H1 (cell line): ENCODE data around the gene SSC5D. TPM values are rescaled to one million over a fixed set of nuclear protein-coding genes. Genes with fewer than 3 reads are reported as not detected.

Experiments
- polyA plus RNA-seq, 7 experiments: library from polyadenylated mRNA; depleted of rRNA in 3 of 7; stranded (reverse) in 5 of 7; unstranded in 2 of 7; fragments of >200 nt in 5 of 7; fragments of 200-250 nt in 2 of 7; gene quantifications; 1 replicate in 5 of 7; 2 replicates in 1 of 7; 4 replicates in 1 of 7; pipeline versions ENCODE4 v1.2.1 to v1.2.3, GENCODE V29; 2011 to 2013; ENCODE audit warnings: missing spikeins in 2 of 7, mixed read lengths in 2 of 7
- total RNA-seq: library from RNA; stranded (reverse); fragmentation: NEBNext Ultra II Directional; extraction: Animal tissue kit (Norgen Biotek cat#: 25700); gene quantifications from 2 replicates; pipeline ENCODE4 v1.2.1, GENCODE V29; 2021

Gene SSC5D
- total and polyA plus RNA-seq, 2 of the 8 experiments (the other 6 are each of a cell fraction or from before 2014, with no cell fraction given): 0.39 to 1.7 TPM

Other genes with a start within 250 kb of the SSC5D start
- gene PPP6R1, start 229.4 kb upstream of the SSC5D start, total RNA-seq: 74.4 and 75.6 TPM in 2 replicates
- 36.4 and 52.5 TPM in 2 replicates for gene PPP6R1, start 229.4 kb upstream of the SSC5D start, polyA plus RNA-seq (2011; rRNA removed)
- 63.4 and 68.8 TPM in 2 replicates for gene HSPBP1, start 208.3 kb upstream of the SSC5D start, total RNA-seq
- 100 and 111 TPM in 2 replicates for gene HSPBP1, start 208.3 kb upstream of the SSC5D start, polyA plus RNA-seq (2011; rRNA removed)
- 32.7 and 33.6 TPM in 2 replicates for gene BRSK1, start 204.4 kb upstream of the SSC5D start, total RNA-seq
- 27.6 and 55.2 TPM in 2 replicates for gene BRSK1, start 204.4 kb upstream of the SSC5D start, polyA plus RNA-seq (2011; rRNA removed)
- gene TMEM150B, start 163.1 kb upstream of the SSC5D start, total RNA-seq: 0.88 and 0.91 TPM in 2 replicates
- gene TMEM150B, start 163.1 kb upstream of the SSC5D start, polyA plus RNA-seq (2011; rRNA removed): 0.41 and 0.46 TPM in 2 replicates
- 31.5 and 33.4 TPM in 2 replicates for gene KMT5C, start 148.6 kb upstream of the SSC5D start, total RNA-seq
- 24.9 and 59.4 TPM in 2 replicates for gene KMT5C, start 148.6 kb upstream of the SSC5D start, polyA plus RNA-seq (2011; rRNA removed)
- 6.4 and 6.5 TPM in 2 replicates for gene COX6B2, start 133.7 kb upstream of the SSC5D start, total RNA-seq
- 4.9 and 12.2 TPM in 2 replicates for gene COX6B2, start 133.7 kb upstream of the SSC5D start, polyA plus RNA-seq (2011; rRNA removed)
- gene GARIN5B, start 125.2 kb upstream of the SSC5D start, total RNA-seq: not detected in 2 replicates
- gene GARIN5B, start 125.2 kb upstream of the SSC5D start, polyA plus RNA-seq (2011; rRNA removed): 0.03 and 0.05 TPM in 2 replicates
- 1.6 and 2.8 TPM in 2 replicates for gene IL11, start 118.0 kb upstream of the SSC5D start, total RNA-seq
- gene IL11, start 118.0 kb upstream of the SSC5D start, polyA plus RNA-seq (2011; rRNA removed): 1.7 and 2.7 TPM in 2 replicates
- gene TMEM190, start 111.6 kb upstream of the SSC5D start, total RNA-seq: 1.4 TPM in 1 of 2 replicates, not detected in the other
- gene TMEM190, start 111.6 kb upstream of the SSC5D start, polyA plus RNA-seq (2011; rRNA removed): 1.6 and 4.5 TPM in 2 replicates
- gene TMEM238, start 104.1 kb upstream of the SSC5D start, total RNA-seq: 3.8 and 3.9 TPM in 2 replicates
- 0.49 and 0.53 TPM in 2 replicates for gene TMEM238, start 104.1 kb upstream of the SSC5D start, polyA plus RNA-seq (2011; rRNA removed)
- gene RPL28, start 102.5 kb upstream of the SSC5D start, total RNA-seq: 2,123 and 2,232 TPM in 2 replicates
- 6,692 and 8,402 TPM in 2 replicates for gene RPL28, start 102.5 kb upstream of the SSC5D start, polyA plus RNA-seq (2011; rRNA removed)
- gene UBE2S, start 80.6 kb upstream of the SSC5D start, total RNA-seq: 398 and 402 TPM in 2 replicates
- gene UBE2S, start 80.6 kb upstream of the SSC5D start, polyA plus RNA-seq (2011; rRNA removed): 466 and 530 TPM in 2 replicates
- gene SHISA7, start 45.1 kb upstream of the SSC5D start, total RNA-seq: 0.98 and 1.0 TPM in 2 replicates
- 0.76 and 1.1 TPM in 2 replicates for gene SHISA7, start 45.1 kb upstream of the SSC5D start, polyA plus RNA-seq (2011; rRNA removed)
- 96.9 and 106 TPM in 2 replicates for gene ISOC2, start 26.8 kb upstream of the SSC5D start, total RNA-seq
- gene ISOC2, start 26.8 kb upstream of the SSC5D start, polyA plus RNA-seq (2011; rRNA removed): 152 and 195 TPM in 2 replicates
- gene C19orf85, start 23.7 kb upstream of the SSC5D start, total RNA-seq: 3.2 and 3.6 TPM in 2 replicates
- gene C19orf85, start 23.7 kb upstream of the SSC5D start, polyA plus RNA-seq (2011; rRNA removed): 2.2 and 3.3 TPM in 2 replicates
- gene ZNF628, start 11.8 kb upstream of the SSC5D start, total RNA-seq: 10.8 and 12.9 TPM in 2 replicates
- gene ZNF628, start 11.8 kb upstream of the SSC5D start, polyA plus RNA-seq (2011; rRNA removed): 1.7 and 4.5 TPM in 2 replicates
- 69.1 and 71.2 TPM in 2 replicates for gene NAT14, start 3.2 kb upstream of the SSC5D start, total RNA-seq
- 47.1 and 79.5 TPM in 2 replicates for gene NAT14, start 3.2 kb upstream of the SSC5D start, polyA plus RNA-seq (2011; rRNA removed)
- 3.9 and 4.1 TPM in 2 replicates for gene SBK2, start 48.7 kb downstream of the SSC5D start, total RNA-seq
- gene SBK2, start 48.7 kb downstream of the SSC5D start, polyA plus RNA-seq (2011; rRNA removed): 3.2 and 7.4 TPM in 2 replicates
- 0.76 and 0.94 TPM in 2 replicates for gene SBK3, start 57.1 kb downstream of the SSC5D start, total RNA-seq
- gene SBK3, start 57.1 kb downstream of the SSC5D start, polyA plus RNA-seq (2011; rRNA removed): 1.5 and 2.8 TPM in 2 replicates
- 18.9 and 19.0 TPM in 2 replicates for gene ZNF579, start 92.4 kb downstream of the SSC5D start, total RNA-seq
- 10.0 and 16.4 TPM in 2 replicates for gene ZNF579, start 92.4 kb downstream of the SSC5D start, polyA plus RNA-seq (2011; rRNA removed)
- gene FIZ1, start 111.1 kb downstream of the SSC5D start, total RNA-seq: 17.6 and 18.5 TPM in 2 replicates
- 9.1 and 13.0 TPM in 2 replicates for gene FIZ1, start 111.1 kb downstream of the SSC5D start, polyA plus RNA-seq (2011; rRNA removed)
- gene ZNF524, start 111.9 kb downstream of the SSC5D start, total RNA-seq: 4.7 and 5.4 TPM in 2 replicates
- 4.4 and 7.0 TPM in 2 replicates for gene ZNF524, start 111.9 kb downstream of the SSC5D start, polyA plus RNA-seq (2011; rRNA removed)
- 13.6 and 14.6 TPM in 2 replicates for gene ZNF865, start 117.2 kb downstream of the SSC5D start, total RNA-seq
- gene ZNF865, start 117.2 kb downstream of the SSC5D start, polyA plus RNA-seq (2011; rRNA removed): 3.5 and 5.9 TPM in 2 replicates
- 8.0 and 8.6 TPM in 2 replicates for gene ZNF784, start 136.1 kb downstream of the SSC5D start, total RNA-seq
- gene ZNF784, start 136.1 kb downstream of the SSC5D start, polyA plus RNA-seq (2011; rRNA removed): 6.5 and 9.8 TPM in 2 replicates
- gene ZNF580, start 152.6 kb downstream of the SSC5D start, total RNA-seq: 24.6 and 26.3 TPM in 2 replicates
- gene ZNF580, start 152.6 kb downstream of the SSC5D start, polyA plus RNA-seq (2011; rRNA removed): 12.0 and 25.4 TPM in 2 replicates
- gene ZNF581, start 155.2 kb downstream of the SSC5D start, total RNA-seq: 73.0 and 76.0 TPM in 2 replicates
- gene ZNF581, start 155.2 kb downstream of the SSC5D start, polyA plus RNA-seq (2011; rRNA removed): 76.1 and 97.6 TPM in 2 replicates
- gene CCDC106, start 159.8 kb downstream of the SSC5D start, total RNA-seq: 19.1 and 20.1 TPM in 2 replicates
- 12.0 and 19.4 TPM in 2 replicates for gene CCDC106, start 159.8 kb downstream of the SSC5D start, polyA plus RNA-seq (2011; rRNA removed)
- 252 and 269 TPM in 2 replicates for gene U2AF2, start 166.6 kb downstream of the SSC5D start, total RNA-seq
- 162 and 297 TPM in 2 replicates for gene U2AF2, start 166.6 kb downstream of the SSC5D start, polyA plus RNA-seq (2011; rRNA removed)
- gene EPN1, start 186.8 kb downstream of the SSC5D start, total RNA-seq: 200 and 206 TPM in 2 replicates
- 49.6 and 116 TPM in 2 replicates for gene EPN1, start 186.8 kb downstream of the SSC5D start, polyA plus RNA-seq (2011; rRNA removed)
- gene NLRP9, start 250.0 kb downstream of the SSC5D start, total RNA-seq: not detected in 2 replicates
- gene NLRP9, start 250.0 kb downstream of the SSC5D start, polyA plus RNA-seq (2011; rRNA removed): not detected in 2 replicates